HG02623 (cell line): Measurements from ENCODE around the gene ERVK3-1.
"Not testable (repeated sequence)": the region's sequence is repeated elsewhere in the genome, so short reads cannot be mapped to it uniquely, and the experiment has no call there.

Experiments used
- ATAC-seq: cut with Tn5 transposase; IDR thresholded peaks from one replicate; pipeline ENCODE4 v1.9.1; 2021; ENCODE audit warnings: moderate library complexity; ENCODE audit not compliant: unreplicated experiment

The ERVK3-1 gene

DNA sequence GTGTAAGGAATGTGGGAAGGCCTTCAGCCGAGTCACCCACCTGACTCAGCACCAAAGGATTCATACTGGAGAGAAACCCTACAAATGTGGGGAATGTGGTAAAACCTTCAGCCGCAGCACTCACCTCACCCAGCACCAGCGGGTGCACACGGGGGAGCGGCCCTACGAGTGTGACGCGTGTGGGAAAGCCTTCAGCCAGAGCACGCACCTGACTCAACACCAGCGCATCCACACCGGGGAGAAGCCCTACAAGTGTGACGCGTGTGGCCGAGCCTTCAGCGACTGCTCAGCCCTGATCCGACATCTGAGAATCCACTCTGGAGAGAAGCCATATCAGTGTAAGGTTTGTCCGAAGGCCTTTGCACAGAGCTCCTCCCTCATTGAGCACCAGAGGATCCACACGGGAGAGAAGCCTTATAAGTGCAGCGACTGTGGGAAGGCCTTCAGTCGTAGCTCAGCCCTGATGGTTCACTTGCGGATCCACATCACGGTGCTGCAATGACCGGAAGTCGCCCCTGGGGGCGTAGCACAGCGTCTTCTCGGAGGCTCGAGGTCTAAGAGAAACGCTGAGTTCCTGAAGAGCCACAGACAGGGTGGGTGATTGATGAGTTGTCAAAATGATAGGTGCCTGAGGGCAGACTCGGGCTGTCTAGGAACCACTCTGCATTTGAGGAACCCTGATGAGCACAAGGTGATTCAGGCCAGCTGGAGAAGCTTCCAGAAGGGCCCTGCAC is 33.8 kb downstream of the ERVK3-1 start:
- no peak for ATAC-seq

- no peak for ATAC-seq
Observed at GRCh38 chr19:58345558-58345957, 40.4 kb downstream of the ERVK3-1 start.

GRCh38 chr19:58346961-58347929 is 42.1 kb downstream of the ERVK3-1 start:
- ATAC-seq: peak; percentile 85

DNA sequence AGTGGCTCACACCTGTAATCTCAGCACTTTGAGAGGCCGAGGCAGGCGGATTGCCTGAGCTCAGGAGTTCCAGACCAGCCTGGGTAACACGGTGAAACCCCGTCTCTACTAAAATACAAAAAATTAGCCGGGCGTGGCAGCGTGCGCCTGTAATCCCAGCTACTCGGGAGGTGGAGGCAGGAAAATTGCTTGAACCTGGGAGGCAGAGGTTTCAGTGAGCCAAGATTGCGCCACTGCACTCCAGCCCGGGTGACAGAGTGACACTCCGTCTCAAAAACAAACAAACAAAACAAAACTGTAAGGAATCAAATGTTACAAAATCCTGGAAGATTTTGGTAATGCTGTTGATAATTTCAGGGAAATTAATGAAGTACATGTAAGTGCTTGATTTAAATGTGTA is 42.9 kb downstream of the ERVK3-1 start:
- not testable (repeated sequence) for ATAC-seq

- ATAC-seq: no peak
Observed at GRCh38 chr19:58349590-58349989, 44.4 kb downstream of the ERVK3-1 start.

DNA sequence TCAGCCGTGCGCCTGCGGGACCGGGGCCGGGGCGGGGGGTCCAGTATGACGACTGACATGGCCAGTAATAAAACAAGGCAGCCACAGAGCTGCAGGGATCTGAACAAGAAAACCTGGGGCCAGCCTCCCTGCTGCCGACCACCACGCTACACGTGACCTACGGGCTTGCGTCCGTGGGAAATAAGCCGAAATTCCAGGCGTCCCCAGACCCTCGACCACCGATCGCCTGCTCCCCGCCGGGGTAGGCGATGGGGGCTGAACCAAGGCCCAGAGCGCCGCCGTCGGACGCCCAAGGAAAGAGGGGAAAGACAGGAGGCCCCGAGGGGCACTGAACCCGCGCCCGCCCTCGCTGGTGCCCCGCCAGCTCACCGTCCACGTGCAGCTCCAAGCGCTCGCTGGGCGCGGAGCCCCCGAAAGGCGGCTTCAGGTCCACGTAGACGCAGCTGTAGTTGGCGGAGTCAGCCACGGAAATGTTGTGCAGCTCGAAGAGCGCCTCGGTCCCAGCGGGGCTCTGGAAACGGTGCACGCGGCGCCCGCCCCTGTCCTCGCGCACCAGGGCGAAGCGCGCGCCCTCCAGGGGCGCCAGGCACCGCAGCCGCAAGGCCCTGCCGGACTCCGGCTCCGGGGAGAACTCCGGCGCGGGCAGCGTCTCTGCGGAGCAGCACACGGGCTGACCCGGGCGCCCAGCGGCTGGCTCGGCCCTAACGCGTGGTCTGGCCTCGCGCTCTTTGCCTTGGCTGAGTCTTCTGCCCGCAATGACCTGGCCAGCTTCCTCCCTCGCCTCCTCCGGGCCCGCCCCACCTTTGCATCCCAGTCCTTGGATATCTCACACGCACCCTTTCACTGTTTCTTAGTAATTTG is 45.1 kb downstream of the ERVK3-1 start:
- no peak for ATAC-seq

DNA sequence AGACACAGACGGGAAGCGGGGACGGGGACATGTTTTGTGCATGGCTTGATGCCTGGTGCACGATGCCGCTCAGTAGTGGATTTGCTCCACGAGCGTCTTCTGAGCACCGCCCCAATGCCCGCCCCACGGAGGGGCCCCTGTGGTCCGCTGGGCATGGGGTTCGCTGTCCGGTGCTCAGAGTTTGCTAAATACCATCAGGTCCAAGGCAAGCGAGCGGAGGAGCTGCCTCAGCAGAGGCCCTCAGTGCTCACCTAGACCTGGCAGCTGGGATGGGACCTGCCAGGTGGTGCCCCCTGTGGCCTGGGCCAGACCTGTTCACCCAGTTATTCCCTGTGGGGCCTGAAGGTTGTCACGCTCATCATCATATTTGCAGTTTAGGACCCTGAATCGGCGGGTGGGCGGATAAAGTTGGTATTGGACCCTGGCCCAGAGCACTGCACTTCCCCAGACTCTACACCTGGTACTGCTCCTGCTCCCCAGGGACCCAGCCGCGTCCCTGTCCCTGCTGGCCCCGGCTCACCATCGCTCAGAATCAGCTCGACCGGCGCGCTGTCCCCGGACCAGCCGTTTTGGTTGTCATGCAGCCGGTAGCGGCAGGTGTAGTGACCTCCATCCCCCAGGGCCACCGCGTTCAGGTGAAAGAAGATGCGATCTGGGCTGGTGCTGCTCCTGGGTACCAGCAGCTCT is 45.8 kb downstream of the ERVK3-1 start:
- ATAC-seq: no peak

DNA sequence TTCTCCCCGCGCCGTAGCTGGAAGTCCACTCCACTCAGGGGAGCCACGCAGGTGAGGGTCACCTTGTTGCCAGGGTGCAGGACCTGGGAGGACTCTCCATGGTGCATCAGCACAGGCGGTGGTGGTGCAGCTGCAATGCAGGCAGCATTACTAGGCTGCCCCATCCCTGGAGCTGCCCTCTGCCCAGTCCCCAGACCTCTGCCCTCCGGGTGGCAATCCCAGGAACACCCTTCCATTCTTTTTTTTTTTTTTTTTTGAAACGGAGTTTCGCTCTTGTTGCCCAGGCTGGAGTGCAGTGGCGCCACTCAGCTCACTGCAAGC is 46.3 kb downstream of the ERVK3-1 start:
- no peak for ATAC-seq

DNA sequence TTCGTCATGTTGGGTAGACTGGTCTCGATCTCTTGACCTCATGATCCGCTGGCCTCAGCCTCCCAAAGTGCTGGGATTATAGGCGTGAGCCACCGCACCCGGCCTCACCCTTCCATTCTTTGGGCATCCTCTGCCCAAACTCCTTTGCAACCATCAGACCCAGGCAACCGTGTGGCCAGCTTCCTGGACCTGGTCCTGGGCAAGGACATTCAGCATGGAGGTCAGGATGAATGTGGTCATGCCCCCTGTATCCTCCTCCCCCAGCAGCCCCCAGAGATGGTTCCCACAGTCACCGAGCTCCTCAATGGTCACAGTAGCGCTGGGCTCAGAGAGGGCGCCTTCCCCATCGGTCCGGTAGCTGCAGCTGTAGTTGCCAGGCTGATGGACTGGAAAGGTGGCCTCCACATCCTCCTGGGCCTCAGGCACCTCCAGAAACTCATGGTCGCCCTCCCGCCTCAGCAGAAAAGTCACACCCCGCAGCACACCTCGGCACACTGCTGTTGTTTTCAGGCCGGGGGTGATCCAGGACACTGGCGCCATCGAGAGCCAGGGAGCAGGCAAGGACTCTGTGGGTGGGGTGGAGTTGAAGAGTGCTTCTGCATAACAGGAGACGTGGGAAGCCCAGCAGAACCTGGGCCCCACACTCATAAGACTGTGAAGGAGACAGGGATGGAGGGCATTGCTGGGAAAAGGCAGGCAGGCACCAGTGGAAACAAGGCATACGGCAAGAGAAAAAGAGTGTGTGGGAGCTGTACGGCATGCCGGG is 47.0 kb downstream of the ERVK3-1 start:
- ATAC-seq: no peak

GRCh38 chr19:58352760-58353671 is 47.8 kb downstream of the ERVK3-1 start, which contains the start of gene A1BG:
A1BG (minus strand) TSS chr19:58353492; CDS start chr19:58353437, 55 bp downstream.
- ATAC-seq: no peak

- no peak for ATAC-seq
Observed at GRCh38 chr19:58353717-58354477, 48.7 kb downstream of the ERVK3-1 start.

- ATAC-seq: no peak
Observed at GRCh38 chr19:58354478-58355030, 49.4 kb downstream of the ERVK3-1 start.

DNA sequence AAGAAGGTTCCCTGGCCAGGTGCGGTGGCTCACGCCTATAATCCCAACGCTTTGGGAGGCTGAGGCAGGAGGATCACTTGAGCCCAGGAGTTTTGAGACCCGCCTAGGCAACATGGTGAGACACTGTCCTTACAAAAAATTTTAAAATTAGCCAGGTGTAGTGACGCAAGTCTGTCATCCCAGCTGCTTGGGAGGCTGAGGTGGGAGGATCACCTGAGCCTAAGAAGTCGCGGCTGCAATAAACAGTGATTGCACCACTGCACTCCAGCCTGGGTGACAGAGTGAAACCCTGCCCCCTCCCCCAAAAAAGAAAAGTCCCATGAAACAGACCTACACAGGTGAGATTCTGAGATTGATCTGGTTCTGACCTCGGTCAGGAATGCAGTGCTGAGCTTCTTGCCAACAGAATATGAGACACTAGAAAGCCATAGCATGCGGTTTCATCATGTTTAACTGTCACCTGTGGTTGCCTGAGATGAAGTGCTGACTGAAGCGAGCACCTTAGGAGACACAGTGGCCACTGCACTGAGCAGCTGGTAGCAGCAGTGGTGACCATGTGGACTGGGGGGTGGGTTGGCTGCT is 50.1 kb downstream of the ERVK3-1 start:
- ATAC-seq: no peak

DNA sequence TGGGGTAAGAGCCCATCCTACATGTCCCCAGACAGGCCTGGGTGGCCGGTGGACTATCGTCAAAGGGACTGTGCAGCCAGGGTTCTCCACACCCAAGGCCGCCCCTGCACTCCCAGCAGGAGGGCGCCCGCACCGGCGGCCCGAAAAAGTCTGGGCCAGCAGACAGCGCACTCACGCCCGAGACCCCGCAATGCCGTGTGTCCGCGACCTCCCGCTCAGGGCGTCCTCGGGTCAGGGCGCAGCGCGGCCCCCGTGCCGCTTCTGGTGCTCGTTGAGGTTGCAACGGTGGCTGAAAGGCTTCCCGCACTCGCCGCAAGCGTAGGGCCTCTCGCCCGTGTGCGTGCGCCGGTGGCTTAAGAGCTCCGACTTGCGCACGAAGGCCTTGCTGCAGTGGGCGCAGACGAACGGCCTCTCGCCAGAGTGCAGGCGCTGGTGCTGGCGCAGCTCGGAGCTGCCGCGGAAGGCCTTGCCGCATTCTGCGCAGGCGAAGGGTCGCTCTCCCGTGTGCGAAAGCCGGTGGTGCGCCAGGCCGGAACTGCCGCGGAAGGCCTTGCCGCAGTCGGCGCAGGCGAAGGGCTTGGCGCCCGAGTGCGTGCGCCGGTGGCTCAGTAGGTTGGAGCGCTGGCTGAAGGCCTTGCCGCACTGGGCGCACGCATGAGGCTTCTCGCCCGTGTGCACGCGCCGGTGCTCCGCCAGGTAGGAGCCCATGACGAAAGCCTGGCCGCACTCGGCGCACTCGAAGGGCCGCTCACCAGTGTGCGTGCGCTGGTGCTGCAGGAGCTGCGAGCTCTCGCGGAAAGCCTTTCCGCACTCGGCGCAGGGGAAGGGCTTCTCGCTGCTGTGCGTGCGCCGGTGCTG is 51.0 kb downstream of the ERVK3-1 start:
- no peak for ATAC-seq

GRCh38 chr19:58356766-58357480 is 51.7 kb downstream of the ERVK3-1 start:
- no peak for ATAC-seq
